HG02973 (cell line): ENCODE data around the gene HDAC4.

Experiments used
- ATAC-seq: cut with Tn5 transposase; IDR thresholded peaks from one replicate; pipeline ENCODE4 v1.9.1; 2021; ENCODE audit warnings: moderate library complexity; ENCODE audit not compliant: unreplicated experiment

The HDAC4 gene

DNA sequence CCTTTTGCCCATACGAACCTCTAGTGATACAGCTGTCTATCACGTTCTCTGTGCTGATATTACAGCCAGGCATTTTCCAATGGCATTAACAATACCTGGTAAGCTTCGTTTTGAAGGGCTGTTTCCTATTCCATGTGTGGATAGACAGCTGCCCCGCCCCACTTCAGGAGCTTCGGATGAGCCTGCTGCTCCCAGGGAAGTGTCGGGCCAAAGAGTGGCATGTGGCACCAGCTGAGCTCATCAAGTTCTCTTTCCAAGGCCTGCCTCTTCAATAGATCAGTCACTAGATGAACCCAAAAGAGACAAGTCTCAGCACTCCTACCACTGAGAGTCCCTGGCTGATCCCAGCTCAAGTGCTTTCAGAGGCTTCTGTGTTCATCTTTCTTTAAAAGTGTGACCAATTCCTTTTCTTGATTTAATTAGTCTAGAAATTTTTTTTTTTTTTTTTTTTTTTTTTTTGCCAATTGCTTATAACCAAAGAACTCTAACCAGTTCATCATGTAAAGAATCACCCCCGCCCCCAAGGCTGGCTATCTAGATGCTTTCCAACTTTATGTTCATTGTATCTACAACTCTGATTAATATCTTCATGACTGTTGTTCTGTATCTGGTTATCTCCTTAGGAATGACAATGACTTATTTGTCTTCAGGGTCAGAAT, 46.6 kb downstream of the HDAC4 start:
- no peak for ATAC-seq

GRCh38 chr2:239353692-239354091, 47.1 kb downstream of the HDAC4 start:
- no peak for ATAC-seq

DNA sequence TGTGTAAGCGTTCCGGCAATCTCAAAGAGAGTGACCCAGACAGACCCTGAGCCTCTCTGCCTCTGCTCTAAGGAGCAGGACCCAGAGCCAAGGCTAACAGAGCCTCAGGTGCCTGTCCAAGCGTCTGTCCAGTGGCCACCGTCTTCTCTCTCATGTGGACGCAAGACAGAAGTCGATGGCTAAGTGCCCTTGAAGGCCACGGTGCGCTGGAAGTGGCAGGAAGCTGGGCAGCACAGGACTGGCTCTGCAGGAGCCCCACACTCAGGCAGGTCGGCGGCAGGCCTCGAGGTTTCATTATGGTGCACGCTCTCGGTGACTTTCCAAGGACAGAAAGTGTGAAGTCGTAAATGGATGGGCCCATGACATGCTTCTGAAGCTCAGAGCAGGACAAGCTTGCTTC, 49.1 kb downstream of the HDAC4 start:
- no peak for ATAC-seq

- no peak for ATAC-seq
These were observed 51.2 kb downstream of the HDAC4 start for GRCh38 chr2:239349453-239350135.

DNA sequence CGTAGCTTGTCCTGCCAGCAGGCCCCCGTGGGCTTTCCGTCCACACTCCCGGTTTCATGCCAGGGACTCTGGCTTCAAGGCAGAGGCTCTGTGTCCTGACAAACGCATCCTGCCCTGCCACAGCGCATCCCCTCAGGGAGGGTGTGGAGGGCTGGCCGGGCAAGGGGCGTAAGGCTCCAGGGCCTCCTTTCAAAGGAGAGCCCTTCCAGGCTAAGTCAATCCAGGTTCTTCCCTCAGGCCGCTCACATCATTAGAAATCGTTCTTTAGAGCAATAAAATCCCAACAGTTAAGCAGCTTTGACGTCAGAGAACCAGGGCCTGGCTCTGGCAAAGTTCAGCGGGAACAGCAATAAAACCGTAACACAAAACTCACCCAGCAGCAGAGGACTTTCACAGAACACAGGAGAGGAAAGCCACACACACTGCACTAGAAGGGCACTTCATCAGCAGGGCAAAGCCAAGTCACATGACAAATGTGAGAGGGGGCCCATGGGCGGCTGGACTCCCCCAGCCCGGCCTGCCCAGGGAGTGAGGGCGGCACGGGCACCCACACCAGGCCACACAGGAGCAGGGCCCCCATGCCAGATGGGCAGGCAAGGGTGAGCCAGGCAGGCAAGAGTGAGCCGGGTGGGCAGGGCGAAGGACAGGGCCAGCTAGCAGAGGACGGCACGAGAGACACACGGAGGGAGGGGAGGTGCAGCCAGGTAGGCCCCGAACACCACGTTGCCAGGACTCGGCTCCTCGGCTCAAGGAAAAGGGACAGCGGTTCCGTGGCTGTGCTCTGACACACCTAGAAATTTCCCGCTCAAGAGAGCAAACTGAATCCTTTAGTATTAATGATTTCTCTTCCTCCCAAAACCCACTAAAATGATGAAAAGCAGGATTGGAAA, 52.0 kb downstream of the HDAC4 start:
- ATAC-seq: no peak

GRCh38 chr2:239346676-239347075, 54.1 kb downstream of the HDAC4 start:
- ATAC-seq: no peak

DNA sequence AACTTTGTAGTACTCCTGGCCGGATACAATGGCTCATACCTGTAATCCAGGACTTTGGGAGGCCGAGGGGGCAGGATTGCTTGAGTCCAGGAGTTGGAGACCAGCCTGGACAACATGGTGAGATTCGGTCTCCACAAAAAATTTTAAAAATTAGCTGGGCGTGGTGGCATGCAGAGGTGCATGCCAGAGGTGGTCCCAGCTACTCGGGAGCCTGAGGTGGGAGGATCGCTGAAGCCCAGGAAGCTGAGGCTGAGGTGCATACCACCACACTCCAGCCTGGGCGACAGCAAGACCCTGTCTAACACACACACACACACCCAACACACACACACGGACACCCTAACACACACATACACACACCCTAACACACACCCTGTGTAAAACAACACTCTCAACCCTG, 55.6 kb downstream of the HDAC4 start:
- ATAC-seq: no peak

DNA sequence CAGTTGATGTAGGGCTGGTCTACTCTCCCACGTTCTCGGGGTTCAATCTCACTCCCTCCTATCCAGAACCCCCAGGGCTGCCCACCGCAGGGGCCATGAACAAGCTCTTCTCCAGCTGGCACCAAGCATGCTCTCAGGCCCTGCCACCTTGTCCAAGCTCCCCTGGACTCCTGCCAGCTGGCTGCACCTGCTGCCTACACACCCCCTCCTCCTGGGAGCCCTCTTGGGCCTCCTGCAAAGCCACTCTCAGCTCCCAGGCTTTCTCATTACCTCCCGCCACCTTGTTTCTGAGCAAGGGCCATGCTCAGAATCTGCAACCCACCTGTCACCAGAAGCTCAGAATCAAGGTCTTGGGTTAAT, 56.0 kb downstream of the HDAC4 start:
- no peak for ATAC-seq

DNA sequence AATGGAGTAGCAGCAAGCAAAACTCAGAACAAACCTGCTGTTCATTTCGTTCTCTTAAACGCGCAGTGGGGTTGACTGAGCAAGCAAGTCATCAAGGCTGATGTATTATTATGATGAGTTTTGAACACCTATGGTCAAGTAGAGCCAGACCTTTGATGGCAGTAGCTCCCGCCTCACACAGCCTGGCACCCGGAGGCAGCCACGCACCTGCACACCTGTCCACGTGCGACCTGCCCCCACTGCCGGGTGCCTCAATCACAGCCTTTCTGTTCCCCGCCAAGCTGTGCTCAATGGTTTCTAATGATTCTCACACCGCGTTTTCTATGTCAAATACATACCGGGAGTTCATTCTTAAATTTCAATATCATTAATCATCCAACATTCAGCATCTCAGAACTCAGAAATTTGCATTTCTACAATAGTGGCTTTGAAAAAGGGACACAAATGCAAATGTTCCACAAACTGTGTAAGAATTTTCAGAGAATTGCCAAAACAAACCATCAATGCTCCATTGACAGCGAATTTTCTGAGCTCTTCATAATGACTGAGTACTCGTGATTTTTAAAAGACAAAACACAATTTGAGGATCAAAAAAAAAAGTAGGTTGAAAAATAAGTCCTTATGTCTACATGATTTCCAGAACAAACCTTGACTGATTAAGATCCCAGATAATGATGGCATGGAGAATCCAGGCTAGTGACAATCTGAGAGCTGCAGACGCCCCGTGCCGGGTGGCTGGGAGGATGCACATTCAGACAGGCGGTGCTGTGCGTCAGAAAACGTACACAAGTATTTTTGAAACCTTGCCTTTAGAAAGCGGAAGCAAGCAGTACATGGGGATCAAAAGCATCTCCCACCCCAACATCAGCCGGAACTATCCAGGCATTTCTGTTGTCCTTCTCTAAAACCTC, 56.6 kb downstream of the HDAC4 start:
- ATAC-seq: no peak

DNA sequence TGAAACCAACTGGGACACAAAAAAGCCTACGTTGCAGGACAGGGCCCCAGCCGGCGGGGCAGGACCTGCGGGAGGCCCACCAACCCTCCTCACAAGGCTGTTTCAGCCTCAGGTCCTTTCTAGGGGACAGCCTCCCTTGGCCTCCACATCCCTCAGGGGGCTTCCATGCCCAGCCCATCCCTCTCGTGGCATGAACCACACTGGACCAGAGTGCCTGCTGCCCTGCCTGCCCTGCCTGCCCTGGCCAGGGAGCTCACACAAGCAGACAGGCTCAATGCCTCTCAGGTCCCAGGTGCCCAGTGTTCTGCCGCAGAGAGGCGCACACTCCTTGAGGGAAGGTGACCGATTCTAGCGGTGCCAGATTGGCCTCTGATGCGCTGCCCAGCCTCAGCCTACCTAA, 57.4 kb downstream of the HDAC4 start:
- ATAC-seq: no peak

- no peak for ATAC-seq
These were observed 59.0 kb downstream of the HDAC4 start for GRCh38 chr2:239341840-239342239.

GRCh38 chr2:239341146-239341732, 59.6 kb downstream of the HDAC4 start:
- no peak for ATAC-seq

DNA sequence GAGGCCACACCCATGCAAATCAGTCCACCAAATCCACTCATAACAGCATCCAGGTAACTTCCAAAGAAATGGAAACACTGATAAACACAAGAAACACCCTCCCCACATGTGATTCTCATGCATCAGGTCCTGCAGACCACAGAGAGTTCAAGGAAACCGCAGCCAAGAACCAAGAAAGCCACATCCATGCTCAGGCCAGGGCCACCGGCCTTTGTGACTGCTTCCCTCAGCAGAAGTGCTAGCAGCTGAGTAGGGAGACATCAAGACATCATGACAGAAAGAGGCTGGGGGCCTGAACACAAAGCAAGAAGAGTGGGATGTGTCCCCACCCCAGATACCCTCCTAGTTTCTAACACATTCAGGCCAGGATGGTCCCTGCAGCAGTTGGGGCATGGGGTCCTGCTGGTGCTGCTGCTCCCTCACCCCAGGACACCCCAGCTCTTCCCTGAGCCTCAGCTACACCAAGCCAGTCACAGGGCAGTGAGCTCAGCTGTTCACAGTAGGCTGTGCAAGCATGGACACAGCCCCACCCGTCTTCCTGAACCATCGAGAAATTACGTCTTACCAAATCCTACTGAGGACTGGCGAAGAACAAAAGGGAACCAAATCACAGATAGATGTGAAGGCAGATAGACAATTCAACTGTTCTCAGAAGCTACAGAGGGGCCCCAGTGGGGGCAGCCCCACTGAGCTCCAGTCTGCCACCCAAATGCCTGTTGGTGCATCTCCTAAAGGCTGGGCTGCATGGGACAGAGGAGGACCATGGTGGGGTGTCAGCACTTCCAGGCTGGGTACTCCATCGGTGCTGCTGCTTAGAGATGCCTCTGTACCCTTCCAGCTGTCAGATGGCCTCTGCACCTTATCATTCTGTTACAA, 60.9 kb downstream of the HDAC4 start:
- no peak for ATAC-seq

DNA sequence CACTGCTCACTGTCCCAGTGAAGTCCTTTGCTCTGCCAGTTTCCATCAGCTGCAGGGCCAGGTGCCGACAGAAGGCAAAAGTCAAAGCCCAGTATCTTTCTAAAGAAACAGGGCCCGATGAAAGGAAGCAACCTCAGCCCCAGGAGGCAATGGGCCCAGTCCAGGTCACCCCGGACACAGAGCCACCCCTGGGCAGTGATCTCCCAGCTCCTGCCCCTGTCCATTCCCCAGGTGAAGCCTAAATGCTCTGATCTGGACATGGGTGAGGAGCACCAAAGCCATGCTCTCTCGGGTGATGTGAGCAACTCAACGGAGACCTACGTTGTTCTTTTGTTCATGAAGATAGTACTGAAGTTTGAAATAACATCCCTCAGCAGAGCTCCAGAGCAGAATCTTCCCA, 61.6 kb downstream of the HDAC4 start:
- ATAC-seq: no peak

- ATAC-seq: no peak
These were observed 62.8 kb downstream of the HDAC4 start for GRCh38 chr2:239337877-239338484.

GRCh38 chr2:239337122-239337876, 63.5 kb downstream of the HDAC4 start:
- no peak for ATAC-seq

GRCh38 chr2:239331560-239331959, 69.3 kb downstream of the HDAC4 start:
- ATAC-seq: no peak

- no peak for ATAC-seq
These were observed 70.0 kb downstream of the HDAC4 start for GRCh38 chr2:239330836-239331235.
